HEK293 (cell line): Measurements from ENCODE around the gene FAH.

Source experiments
- SP2 ChIP-seq: fragments of 450-650 bp; formaldehyde crosslinking; IDR thresholded peaks from 2 replicates; pipeline ENCODE4 v1.5.1; 2016; ENCODE audit warnings: missing biosample characterization, missing genetic modification characterization
- ZNF350 ChIP-seq: fragments of 450-650 bp; formaldehyde crosslinking; IDR thresholded peaks from 2 replicates; pipeline ENCODE4 v1.5.0; 2017; ENCODE audit warnings: missing biosample characterization, mild to moderate bottlenecking, missing genetic modification characterization
- TF ChIP-seq, protein P1 (sequence below): fragments of 450-650 bp; formaldehyde crosslinking; IDR thresholded peaks from 2 replicates; pipeline ENCODE4 v1.5.1; 2016; ENCODE audit warnings: missing biosample characterization, missing genetic modification characterization
- TF ChIP-seq, protein P2 (sequence below): fragments of 450-650 bp; formaldehyde crosslinking; IDR thresholded peaks from 2 replicates; pipeline ENCODE4 v1.5.1; 2016; ENCODE audit warnings: missing biosample characterization, missing genetic modification characterization

GRCh38 chr15:80183306-80183705 lies 30.5 kb downstream of the FAH start:
- TF ChIP-seq SP2 (tag by site-specific recombination) (no peak), ZNF350 (no peak)
- TF ChIP-seq, protein P1, sequence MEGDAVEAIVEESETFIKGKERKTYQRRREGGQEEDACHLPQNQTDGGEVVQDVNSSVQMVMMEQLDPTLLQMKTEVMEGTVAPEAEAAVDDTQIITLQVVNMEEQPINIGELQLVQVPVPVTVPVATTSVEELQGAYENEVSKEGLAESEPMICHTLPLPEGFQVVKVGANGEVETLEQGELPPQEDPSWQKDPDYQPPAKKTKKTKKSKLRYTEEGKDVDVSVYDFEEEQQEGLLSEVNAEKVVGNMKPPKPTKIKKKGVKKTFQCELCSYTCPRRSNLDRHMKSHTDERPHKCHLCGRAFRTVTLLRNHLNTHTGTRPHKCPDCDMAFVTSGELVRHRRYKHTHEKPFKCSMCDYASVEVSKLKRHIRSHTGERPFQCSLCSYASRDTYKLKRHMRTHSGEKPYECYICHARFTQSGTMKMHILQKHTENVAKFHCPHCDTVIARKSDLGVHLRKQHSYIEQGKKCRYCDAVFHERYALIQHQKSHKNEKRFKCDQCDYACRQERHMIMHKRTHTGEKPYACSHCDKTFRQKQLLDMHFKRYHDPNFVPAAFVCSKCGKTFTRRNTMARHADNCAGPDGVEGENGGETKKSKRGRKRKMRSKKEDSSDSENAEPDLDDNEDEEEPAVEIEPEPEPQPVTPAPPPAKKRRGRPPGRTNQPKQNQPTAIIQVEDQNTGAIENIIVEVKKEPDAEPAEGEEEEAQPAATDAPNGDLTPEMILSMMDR (tag by site-specific recombination), result no peak
- TF ChIP-seq, protein P2, sequence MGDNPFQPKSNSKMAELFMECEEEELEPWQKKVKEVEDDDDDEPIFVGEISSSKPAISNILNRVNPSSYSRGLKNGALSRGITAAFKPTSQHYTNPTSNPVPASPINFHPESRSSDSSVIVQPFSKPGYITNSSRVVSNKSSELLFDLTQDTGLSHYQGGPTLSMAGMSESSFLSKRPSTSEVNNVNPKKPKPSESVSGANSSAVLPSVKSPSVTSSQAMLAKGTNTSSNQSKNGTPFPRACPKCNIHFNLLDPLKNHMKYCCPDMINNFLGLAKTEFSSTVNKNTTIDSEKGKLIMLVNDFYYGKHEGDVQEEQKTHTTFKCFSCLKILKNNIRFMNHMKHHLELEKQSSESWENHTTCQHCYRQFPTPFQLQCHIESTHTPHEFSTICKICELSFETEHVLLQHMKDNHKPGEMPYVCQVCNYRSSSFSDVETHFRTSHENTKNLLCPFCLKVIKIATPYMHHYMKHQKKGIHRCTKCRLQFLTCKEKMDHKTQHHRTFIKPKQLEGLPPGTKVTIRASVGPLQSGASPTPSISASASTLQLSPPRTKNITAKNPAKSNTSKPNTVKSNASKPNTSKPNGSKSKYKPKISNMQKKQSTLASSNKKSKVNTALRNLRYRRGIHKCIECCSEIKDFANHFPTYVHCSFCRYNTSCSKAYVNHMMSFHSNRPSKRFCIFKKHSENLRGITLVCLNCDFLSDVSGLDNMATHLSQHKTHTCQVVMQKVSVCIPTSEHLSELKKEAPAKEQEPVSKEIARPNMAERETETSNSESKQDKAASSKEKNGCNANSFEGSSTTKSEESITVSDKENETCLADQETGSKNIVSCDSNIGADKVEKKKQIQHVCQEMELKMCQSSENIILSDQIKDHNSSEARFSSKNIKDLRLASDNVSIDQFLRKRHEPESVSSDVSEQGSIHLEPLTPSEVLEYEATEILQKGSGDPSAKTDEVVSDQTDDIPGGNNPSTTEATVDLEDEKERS (tag by site-specific recombination), result no peak
